Measurements from ENCODE around the gene GAS7.
"Not testable (repeated sequence)": the region's sequence is repeated elsewhere in the genome, so short reads cannot be mapped to it uniquely, and the experiment has no call there.

GAS7 gene

GRCh38 chr17:10114931-10115535 is 83.4 kb downstream of the GAS7 start:
- DNase-seq (ENCODE audit: low read depth in 2 of 3, low spot score in 2 of 3): peak; percentile 4 to 57 (median 31)

- no peak for DNase-seq (ENCODE audit: low read depth in 2 of 3, low spot score in 2 of 3)
These were observed 85.4 kb downstream of the GAS7 start for GRCh38 chr17:10112962-10113361.

- no peak for DNase-seq (ENCODE audit: low read depth in 2 of 3, low spot score in 2 of 3)
These were observed 86.4 kb downstream of the GAS7 start for GRCh38 chr17:10111907-10112452.

DNA sequence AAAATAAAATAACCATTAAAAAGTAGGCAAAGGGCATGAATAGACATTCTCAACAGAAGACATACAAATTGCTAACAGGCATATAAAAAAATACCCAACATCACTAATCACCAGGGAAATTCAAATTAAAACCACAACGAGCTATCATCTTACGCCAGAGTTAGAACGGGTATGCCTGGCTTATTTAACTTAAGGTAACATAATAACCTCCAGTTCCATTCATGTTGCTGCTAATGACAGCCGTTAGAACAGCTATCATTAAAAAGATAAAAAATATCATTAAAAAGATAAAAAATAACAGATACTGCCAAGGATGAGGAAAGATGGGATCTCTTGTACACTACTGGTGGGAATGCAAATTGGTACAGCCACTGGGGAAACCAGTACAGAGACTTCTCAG is 89.3 kb downstream of the GAS7 start:
- DNase-seq (ENCODE audit: low read depth in 2 of 3, low spot score in 2 of 3): no peak

DNA sequence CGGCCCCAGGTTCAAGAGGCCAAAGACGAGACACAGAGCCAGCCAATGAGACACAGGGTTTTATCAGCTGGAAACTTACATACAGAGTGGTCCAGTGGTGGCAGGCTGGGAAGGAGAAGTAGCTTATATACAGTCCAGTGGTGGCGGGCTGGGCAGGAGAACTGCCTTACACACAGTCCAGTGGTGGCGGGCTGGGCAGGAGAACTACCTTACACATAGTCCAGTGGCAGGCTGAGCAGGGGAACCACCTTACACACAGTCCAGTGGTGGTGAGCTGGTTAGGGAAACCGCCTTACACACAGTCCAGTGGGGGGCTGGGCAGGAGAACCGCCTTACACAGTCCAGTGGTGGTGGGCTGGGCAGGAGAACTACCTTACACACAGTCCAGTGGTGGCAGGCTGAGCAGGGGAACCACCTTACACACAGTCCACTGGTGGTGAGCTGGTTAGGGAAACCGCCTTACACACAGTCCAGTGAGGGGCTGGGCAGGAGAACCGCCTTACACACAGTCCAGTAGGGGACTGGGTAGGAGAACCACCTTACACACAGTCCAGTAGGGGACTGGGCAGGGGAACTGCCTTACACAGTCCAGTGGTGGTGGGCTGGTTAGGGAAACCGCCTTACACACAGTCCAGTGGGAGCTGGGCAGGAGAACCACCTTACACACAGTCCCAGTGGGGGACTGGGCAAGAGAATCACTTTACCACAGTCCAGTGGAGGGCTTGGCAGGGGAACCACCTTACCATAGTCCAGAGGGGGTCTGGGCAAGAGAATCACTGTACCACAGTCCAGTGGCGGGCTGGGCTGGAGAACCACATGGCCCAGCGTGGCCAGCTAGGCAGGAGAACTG is 90.9 kb downstream of the GAS7 start:
- no peak for DNase-seq (ENCODE audit: low read depth in 2 of 3, low spot score in 2 of 3)

- DNase-seq (ENCODE audit: low read depth in 2 of 3, low spot score in 2 of 3): no peak
These were observed 92.3 kb downstream of the GAS7 start for GRCh38 chr17:10106067-10106466.

DNA sequence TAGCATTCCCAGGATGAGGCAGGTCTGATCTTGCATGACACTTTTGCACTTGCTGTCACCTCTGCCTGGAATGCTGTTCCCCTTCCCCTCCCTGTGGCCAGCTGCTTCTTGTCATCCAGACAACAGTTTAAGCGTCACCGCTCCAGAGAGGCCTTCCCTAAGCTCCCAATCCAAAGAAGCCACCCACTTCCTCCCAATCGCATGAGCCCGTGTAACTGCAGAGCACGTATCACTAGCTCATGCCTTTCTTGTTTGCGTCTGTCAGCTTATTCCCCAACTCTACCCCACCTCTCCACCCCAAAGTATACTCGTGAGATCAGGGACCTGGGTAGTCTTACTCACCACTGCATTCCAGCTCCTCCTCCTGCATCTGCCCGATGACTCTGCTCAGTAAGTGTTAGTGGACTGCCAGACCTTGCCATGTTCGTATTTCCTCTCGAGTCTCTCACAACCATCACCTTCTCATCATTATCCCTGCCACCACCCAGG is 92.8 kb downstream of the GAS7 start:
- no peak for DNase-seq (ENCODE audit: low read depth in 2 of 3, low spot score in 2 of 3)

GRCh38 chr17:10103712-10104111 is 94.7 kb downstream of the GAS7 start:
- DNase-seq (ENCODE audit: low read depth in 2 of 3, low spot score in 2 of 3): no peak

- DNase-seq (ENCODE audit: low read depth in 2 of 3, low spot score in 2 of 3): no peak
These were observed 95.6 kb downstream of the GAS7 start for GRCh38 chr17:10102817-10103216.

GRCh38 chr17:10099051-10099571 is 99.3 kb downstream of the GAS7 start:
- DNase-seq (ENCODE audit: low read depth in 2 of 3, low spot score in 2 of 3): no peak

DNA sequence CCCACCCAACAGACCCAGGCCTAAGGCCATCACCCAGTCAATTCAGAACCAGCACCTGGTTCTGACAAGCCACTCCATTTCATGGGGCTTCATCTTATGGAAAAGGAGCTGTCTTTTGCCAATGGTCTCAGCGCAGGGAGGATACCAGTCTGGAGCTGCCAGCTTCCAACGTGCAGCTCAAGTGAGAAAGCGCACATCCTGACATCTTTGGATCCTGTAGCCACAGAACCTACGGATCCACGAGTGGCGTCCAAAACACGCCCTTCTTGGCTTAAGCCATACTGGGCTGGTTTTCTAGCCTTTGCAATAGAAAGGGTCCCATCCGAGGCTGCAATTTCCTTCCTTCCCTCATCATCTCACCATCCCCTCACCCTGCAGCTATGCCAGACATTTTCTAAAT is 101.8 kb downstream of the GAS7 start:
- no peak for DNase-seq (ENCODE audit: low read depth in 2 of 3, low spot score in 2 of 3)

- DNase-seq (ENCODE audit: low read depth in 2 of 3, low spot score in 2 of 3): not testable (repeated sequence)
These were observed 103.1 kb downstream of the GAS7 start for GRCh38 chr17:10095295-10095694.

DNA sequence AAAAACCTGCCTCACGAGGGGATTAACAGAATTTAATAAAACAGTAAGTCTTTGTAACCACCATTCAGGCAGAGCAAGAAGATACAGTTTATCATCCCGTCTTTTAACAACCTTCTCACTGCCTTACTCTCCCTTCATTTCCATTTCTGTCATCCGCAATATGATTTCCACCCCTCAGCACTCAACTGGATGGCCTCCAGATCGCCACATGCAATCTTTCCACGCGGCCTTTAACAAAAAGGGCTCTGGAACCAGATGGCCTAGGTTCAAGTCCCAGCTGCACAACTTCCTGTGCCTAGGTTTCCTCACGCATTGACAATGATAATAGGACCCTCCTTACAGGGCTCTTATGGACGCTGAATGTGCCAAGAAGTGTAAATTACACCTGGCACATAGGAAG is 103.6 kb downstream of the GAS7 start:
- no peak for DNase-seq (ENCODE audit: low read depth in 2 of 3, low spot score in 2 of 3)

- no peak for DNase-seq (ENCODE audit: low read depth in 2 of 3, low spot score in 2 of 3)
These were observed 105.8 kb downstream of the GAS7 start for GRCh38 chr17:10092595-10092994.

- DNase-seq (ENCODE audit: low read depth in 2 of 3, low spot score in 2 of 3): no peak
These were observed 107.4 kb downstream of the GAS7 start for GRCh38 chr17:10091046-10091445.

- DNase-seq (ENCODE audit: low read depth in 2 of 3, low spot score in 2 of 3): no peak
These were observed 109.1 kb downstream of the GAS7 start for GRCh38 chr17:10089196-10089804.

DNA sequence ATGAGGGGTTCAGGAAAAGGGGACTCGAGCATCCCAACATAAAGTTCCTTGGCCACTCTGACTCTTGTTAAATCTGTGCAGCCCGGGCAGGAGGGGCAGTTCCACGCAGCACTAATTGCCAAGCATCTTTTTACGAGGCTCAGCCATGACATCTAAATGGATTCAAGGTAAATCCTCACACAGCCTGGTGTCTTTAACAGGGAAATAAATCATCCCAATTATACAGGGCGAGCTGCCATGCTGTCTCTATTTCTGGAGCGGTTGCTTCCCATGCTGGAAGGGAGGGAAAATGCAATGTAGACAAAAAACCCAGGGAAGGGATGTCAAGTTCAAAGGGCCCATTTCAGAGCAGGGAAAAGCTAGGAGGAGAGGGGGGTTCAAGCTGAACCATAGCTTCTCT is 110.0 kb downstream of the GAS7 start:
- DNase-seq (ENCODE audit: low read depth in 2 of 3, low spot score in 2 of 3): no peak

DNA sequence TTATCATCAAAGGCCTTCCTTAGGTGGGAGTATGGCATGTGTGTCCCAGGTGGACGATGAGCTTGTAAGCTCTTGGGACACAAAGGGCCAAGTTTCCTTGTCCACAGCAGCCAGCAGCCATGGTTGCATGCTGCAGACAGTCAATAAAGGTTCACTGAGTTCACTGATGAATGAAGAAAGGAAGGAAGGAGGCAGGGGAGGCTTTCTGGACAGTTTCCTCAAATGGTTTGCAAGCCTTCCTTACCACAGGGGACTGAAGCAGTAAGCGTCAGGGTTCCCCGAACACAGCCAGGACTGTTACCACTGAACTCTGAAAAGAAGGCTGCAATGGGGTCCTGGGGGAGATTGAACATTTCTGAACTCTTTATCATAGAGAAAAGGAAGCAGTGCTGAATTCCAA is 111.1 kb downstream of the GAS7 start:
- DNase-seq (ENCODE audit: low read depth in 2 of 3, low spot score in 2 of 3): no peak

- no peak for DNase-seq (ENCODE audit: low read depth in 2 of 3, low spot score in 2 of 3)
These were observed 114.5 kb downstream of the GAS7 start for GRCh38 chr17:10083864-10084263.

GRCh38 chr17:10082795-10083194 is 115.6 kb downstream of the GAS7 start:
- DNase-seq (ENCODE audit: low read depth in 2 of 3, low spot score in 2 of 3): no peak

DNA sequence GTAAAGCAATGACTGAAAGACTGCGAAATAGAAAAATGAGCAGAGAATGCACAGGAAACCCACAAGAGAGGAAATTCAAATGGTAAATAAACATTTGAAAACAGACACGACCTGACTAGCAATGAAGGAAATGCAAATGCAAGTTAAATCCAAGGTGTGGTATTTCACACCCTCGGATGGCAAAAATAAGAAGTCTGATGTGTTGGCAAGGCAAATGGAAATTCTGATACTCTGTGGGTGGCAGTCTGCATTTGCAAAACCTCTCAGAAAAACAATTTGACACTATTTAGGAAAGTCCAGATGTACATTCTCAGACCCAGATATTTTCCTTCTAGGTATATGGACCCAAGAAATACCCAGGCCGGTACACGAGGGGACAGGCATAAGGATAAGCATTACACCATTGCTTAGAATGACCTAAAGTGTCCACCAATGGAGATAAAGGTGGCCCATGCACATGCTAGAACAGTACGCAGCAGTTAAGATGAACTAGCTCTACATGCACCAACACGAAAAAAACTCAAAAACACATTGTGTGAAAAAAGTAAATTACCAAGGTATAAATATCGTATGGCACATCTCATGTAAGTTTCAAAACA is 116.7 kb downstream of the GAS7 start:
- no peak for DNase-seq (ENCODE audit: low read depth in 2 of 3, low spot score in 2 of 3)
